A549 (cell line): ENCODE measurements around the gene FAM83G. TPM values are rescaled to one million over a fixed set of nuclear protein-coding genes. Genes with fewer than 3 reads are reported as not detected.
A peak's percentile ranks its signal among the peaks of the same experiment; 100 is the strongest.

ENCODE experiments used
- ATAC-seq, 2 experiments: fragments of 200-7000 bp in 1 of 2; fragments of >200 bp in 1 of 2; cut with Nextera tagmentation in 1 of 2; cut with Tn5 transposase in 1 of 2; 3 replicates each; pipeline versions ENCODE4 v1.8.0 to v1.9.1; 2018 to 2020; ENCODE audit warnings: mild to moderate bottlenecking in 1 of 2, moderate library complexity in 1 of 2
- CTCF ChIA-PET: fragments of 300-600 bp; sonication (Branson Sonifier 250); formaldehyde crosslinking; extraction: SDS; loops from one replicate; lab custom pipeline; 2021; ENCODE audit warnings: antibody characterized with exemption, inconsistent platforms; lab: Yijun Ruan, JAX
- POLR2A ChIA-PET: fragments of 350-600 bp; formaldehyde crosslinking; extraction: SDS; loops from one replicate; lab custom pipeline; 2021; ENCODE audit warnings: antibody characterized with exemption, inconsistent platforms; lab: Yijun Ruan, JAX
- DNase-seq, 2 experiments: peaks; one replicate each; pipeline versions ENCODE4 v3.0.0 to v3.0.0-alpha.2; 2011 to 2016; ENCODE audit warnings: low read depth in 1 of 2, low spot score in 1 of 2
- FAIRE-seq: peaks from 2 replicates; lab custom pipeline; 2011; peaks lifted over from hg19 to GRCh38; lab: Jason Lieb, UNC
- H3K27ac ChIP-seq, 2 experiments: fragments of >200 bp; sonication (Bioruptor Twin); formaldehyde crosslinking; 3 replicates each; pipeline ENCODE4 v1.5.1; 2016 to 2017
- H3K4me1 ChIP-seq: fragments of >200 bp; sonication (Bioruptor Twin); formaldehyde crosslinking; 3 replicates; pipeline ENCODE4 v1.6.1; 2016
- H3K4me2 ChIP-seq: fragments of >200 bp; sonication (Bioruptor Twin); formaldehyde crosslinking; 3 replicates; pipeline ENCODE4 v1.6.1; 2016
- H3K4me3 ChIP-seq: fragments of >200 bp; sonication (Bioruptor Twin); formaldehyde crosslinking; 3 replicates; pipeline ENCODE4 v1.5.1; 2016
- H3K9me3 ChIP-seq: fragments of >200 bp; sonication (Bioruptor Twin); formaldehyde crosslinking; 3 replicates; pipeline ENCODE4 v1.6.1; 2016
- CHD4 ChIP-seq: fragments of 200-600 bp; sonication (generic); IDR thresholded peaks from 2 replicates; pipeline ENCODE4 v1.6.1; 2016; ENCODE audit warnings: antibody characterized with exemption, mild to moderate bottlenecking, borderline replicate concordance
- CTCF ChIP-seq: fragments of >200 bp; sonication (Bioruptor Twin); formaldehyde crosslinking; IDR thresholded peaks from 3 replicates; pipeline ENCODE4 v1.5.1; 2016
- EHMT2 ChIP-seq: fragments of 200-600 bp; sonication (generic); IDR thresholded peaks from 2 replicates; pipeline ENCODE4 v1.6.1; 2016; ENCODE audit warnings: antibody characterized with exemption, low read depth, mild to moderate bottlenecking, moderate library complexity
- ESRRA ChIP-seq: fragments of 150-350 bp; IDR thresholded peaks from 2 replicates; pipeline ENCODE4 v1.6.1; 2014; ENCODE audit warnings: mild to moderate bottlenecking, low read length, borderline replicate concordance
- FOSL2 ChIP-seq, 2 experiments: fragments of 450-650 bp in 1 of 2; fragments of >200 bp in 1 of 2; sonication (Bioruptor Twin) in 1 of 2; formaldehyde crosslinking; IDR thresholded peaks; 2 replicates each; pipeline versions ENCODE4 v1.5.0 to v1.6.1; 2016 to 2020; ENCODE audit warnings: mild to moderate bottlenecking in 1 of 2, moderate library complexity in 1 of 2
- GATA3 ChIP-seq: IDR thresholded peaks from 2 replicates; pipeline ENCODE4 v1.6.1; 2012; ENCODE audit warnings: borderline replicate concordance
- HEYL ChIP-seq: fragments of 250-450 bp; sonication (Bioruptor Pico); IDR thresholded peaks from 2 replicates; pipeline ENCODE4 v1.8.0; 2021; ENCODE audit warnings: mild to moderate bottlenecking, moderate library complexity
- HOXA7 ChIP-seq: fragments of 250-450 bp; sonication (Bioruptor Pico); IDR thresholded peaks from 2 replicates; pipeline ENCODE4 v1.5.0; 2020; ENCODE audit warnings: mild to moderate bottlenecking, moderate library complexity
- HOXB13 ChIP-seq: fragments of 250-450 bp; sonication (Bioruptor Pico); IDR thresholded peaks from 2 replicates; pipeline ENCODE4 v1.5.0; 2020; ENCODE audit warnings: low read depth, mild to moderate bottlenecking, moderate library complexity
- JUNB ChIP-seq: fragments of >200 bp; sonication (Bioruptor Twin); formaldehyde crosslinking; IDR thresholded peaks from 2 replicates; pipeline ENCODE4 v1.6.1; 2016
- KDM1A ChIP-seq: fragments of 200-600 bp; sonication (generic); IDR thresholded peaks from 2 replicates; pipeline ENCODE4 v1.6.1; 2016; ENCODE audit warnings: low read depth, mild to moderate bottlenecking
- KDM5A ChIP-seq: fragments of 200-600 bp; sonication (generic); IDR thresholded peaks from 2 replicates; pipeline ENCODE4 v1.6.1; 2016; ENCODE audit warnings: antibody characterized with exemption, mild to moderate bottlenecking
- MAFK ChIP-seq: fragments of 450-650 bp; IDR thresholded peaks from 2 replicates; pipeline ENCODE4 v1.6.1; 2014; ENCODE audit not compliant: partially characterized antibody
- MAZ ChIP-seq: fragments of 150-350 bp; IDR thresholded peaks from 2 replicates; pipeline ENCODE4 v1.6.1; 2014; ENCODE audit warnings: antibody characterized with exemption, low read depth, low read length, borderline replicate concordance
- MYC ChIP-seq: IDR thresholded peaks from 2 replicates; pipeline ENCODE4 v1.6.1; 2012; ENCODE audit warnings: mild to moderate bottlenecking, inconsistent platforms, low read length, improper control_type of control experiment, borderline replicate concordance
- NPAS2 ChIP-seq: fragments of 250-450 bp; sonication (Bioruptor Pico); IDR thresholded peaks from 2 replicates; pipeline ENCODE4 v1.8.0; 2022; ENCODE audit warnings: mild to moderate bottlenecking, moderate library complexity, borderline replicate concordance
- POLR2A ChIP-seq: IDR thresholded peaks from 2 replicates; pipeline ENCODE4 v1.6.1; 2012; ENCODE audit warnings: mild to moderate bottlenecking, low read length
- RCOR1 ChIP-seq: fragments of 150-350 bp; IDR thresholded peaks from 2 replicates; pipeline ENCODE4 v1.6.1; 2014; ENCODE audit warnings: antibody characterized with exemption, low read length, low read depth
- RFX5 ChIP-seq: fragments of 450-650 bp; IDR thresholded peaks from 2 replicates; pipeline ENCODE4 v1.7.1; 2014; ENCODE audit warnings: antibody characterized with exemption, mild to moderate bottlenecking, moderate library complexity
- SREBF2 ChIP-seq: fragments of 450-650 bp; IDR thresholded peaks from 2 replicates; pipeline ENCODE4 v1.6.1; 2014; ENCODE audit warnings: mild to moderate bottlenecking, moderate library complexity
- TP53 ChIP-seq: fragments of 250-450 bp; sonication (Bioruptor Pico); IDR thresholded peaks from 2 replicates; pipeline ENCODE4 v1.5.0; 2021; ENCODE audit warnings: mild to moderate bottlenecking, moderate library complexity
- ZNF302 ChIP-seq: fragments of 250-450 bp; sonication (Bioruptor Pico); IDR thresholded peaks from 2 replicates; pipeline ENCODE4 v1.9.0; 2021; ENCODE audit warnings: inconsistent platforms, mild to moderate bottlenecking, moderate library complexity
- ZSCAN20 ChIP-seq: fragments of 250-450 bp; sonication (Bioruptor Pico); IDR thresholded peaks from 2 replicates; pipeline ENCODE4 v1.8.0; 2022; ENCODE audit warnings: mild to moderate bottlenecking, moderate library complexity
- WGBS: methylation state at CpG from one replicate; pipeline ENCODE4 v1.1.6; 2017; ENCODE audit errors: missing lambda C conversion rate; 5-methylcytosine and 5-hydroxymethylcytosine counted together
- polyA plus RNA-seq, 4 experiments: library from polyadenylated mRNA; depleted of rRNA in 3 of 4; stranded (reverse); fragments of >200 nt; fragmentation: RNase III in 1 of 4; extraction: RNeasy Plus Mini Kit Qiagen cat#74134 plus additional on column Dnase treatment in 1 of 4; gene quantifications; 2 replicates in 3 of 4; 3 replicates in 1 of 4; pipeline ENCODE4 v1.2.3, GENCODE V29; 2011 to 2017
- TF ChIP-seq, protein P1 (sequence below): IDR thresholded peaks from 2 replicates; pipeline ENCODE4 v1.6.1; 2012
- TF ChIP-seq, protein P2 (sequence below): fragments of >200 bp; sonication (Bioruptor Twin); formaldehyde crosslinking; IDR thresholded peaks from 3 replicates; pipeline ENCODE4 v1.6.1; 2016
- TF ChIP-seq, protein P3 (sequence below): fragments of 250-450 bp; sonication (Bioruptor Pico); IDR thresholded peaks from 2 replicates; pipeline ENCODE4 v1.5.0; 2020; ENCODE audit warnings: low read depth, mild to moderate bottlenecking, moderate library complexity
- TF ChIP-seq, protein P4 (sequence below): fragments of 200-600 bp; sonication (generic); IDR thresholded peaks from 2 replicates; pipeline ENCODE4 v1.6.1; 2016; ENCODE audit warnings: antibody characterized with exemption, mild to moderate bottlenecking, moderate library complexity
- TF ChIP-seq, protein P5 (sequence below): IDR thresholded peaks from 2 replicates; pipeline ENCODE4 v1.6.1; 2012; ENCODE audit warnings: low read depth, borderline replicate concordance

FAM83G gene
- polyA plus RNA-seq, 2 of the 4 experiments (the other 2 are of a cell fraction) = 11.0 to 22.0 TPM

- TF ChIP-seq, protein P1, sequence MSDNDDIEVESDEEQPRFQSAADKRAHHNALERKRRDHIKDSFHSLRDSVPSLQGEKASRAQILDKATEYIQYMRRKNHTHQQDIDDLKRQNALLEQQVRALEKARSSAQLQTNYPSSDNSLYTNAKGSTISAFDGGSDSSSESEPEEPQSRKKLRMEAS = no peak
- TF ChIP-seq CTCF = no peak; the same call in 2 of the 3 replicates
- TF ChIP-seq RFX5 = no peak
- TF ChIP-seq KDM5A = no peak
- no peak for TF ChIP-seq ESRRA
- no peak for TF ChIP-seq ZSCAN20
- no peak for TF ChIP-seq ZNF302
- TF ChIP-seq MAFK = no peak
- TF ChIP-seq GATA3 = no peak
Observed at GRCh38 chr17:18921485-18921884, 83.1 kb downstream of the FAM83G start (continued).

DNA sequence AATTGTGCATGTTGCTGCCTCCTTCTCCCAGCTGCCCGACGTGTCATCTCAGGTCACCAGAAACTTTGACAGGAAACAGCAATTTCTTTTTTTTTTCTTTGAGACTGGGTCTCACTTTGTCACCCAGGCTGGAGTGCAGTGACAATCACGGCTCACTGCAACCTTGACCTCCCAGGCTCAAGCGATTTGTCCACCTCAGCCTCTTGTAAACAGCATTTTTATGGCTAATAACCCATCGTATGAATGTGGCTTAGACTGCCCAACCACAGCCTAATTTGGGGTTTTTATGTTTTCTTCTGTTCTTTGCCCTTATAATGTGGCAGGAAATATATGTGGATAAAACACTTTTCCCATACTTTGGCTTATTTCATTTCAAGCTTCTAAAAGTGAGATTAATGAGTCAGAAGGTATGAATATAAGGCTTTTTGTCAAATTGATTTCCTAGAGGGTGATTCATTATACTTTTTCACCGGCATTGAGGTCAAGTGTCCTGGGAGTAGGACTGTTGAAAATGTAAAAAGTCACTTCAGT, 83.6 kb downstream of the FAM83G start:
- H3K4me2 ChIP-seq = peak overlapping the region; percentile 87
- DNase-seq (no peak), FAIRE-seq (peak; percentile 90), ATAC-seq (peak in 1 of 2 experiments; percentile 6; a peak in 2 of 6 replicates)
- TF ChIP-seq, protein P2, sequence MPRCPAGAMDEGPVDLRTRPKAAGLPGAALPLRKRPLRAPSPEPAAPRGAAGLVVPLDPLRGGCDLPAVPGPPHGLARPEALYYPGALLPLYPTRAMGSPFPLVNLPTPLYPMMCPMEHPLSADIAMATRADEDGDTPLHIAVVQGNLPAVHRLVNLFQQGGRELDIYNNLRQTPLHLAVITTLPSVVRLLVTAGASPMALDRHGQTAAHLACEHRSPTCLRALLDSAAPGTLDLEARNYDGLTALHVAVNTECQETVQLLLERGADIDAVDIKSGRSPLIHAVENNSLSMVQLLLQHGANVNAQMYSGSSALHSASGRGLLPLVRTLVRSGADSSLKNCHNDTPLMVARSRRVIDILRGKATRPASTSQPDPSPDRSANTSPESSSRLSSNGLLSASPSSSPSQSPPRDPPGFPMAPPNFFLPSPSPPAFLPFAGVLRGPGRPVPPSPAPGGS = no peak
- TF ChIP-seq FOSL2 (IDR thresholded peaks at IDR 0.05) = no peak
- peak; percentile 70 for TF ChIP-seq FOSL2 (CRISPR knock-in tag; IDR thresholded peaks at IDR 0.05)
- H3K27ac ChIP-seq = peak overlapping the region; percentile 89 to 92
- ChIA-PET POLR2A (no interaction called here), CTCF (no interaction called here)
- no peaks in the 10 kb centered on the region for H3K9me3 ChIP-seq
- H3K4me1 ChIP-seq = peaks cover 43% of the 10 kb centered on the region
- H3K4me3 ChIP-seq = peak overlapping the region; percentile 25; the same call in 2 of the 3 replicates
- WGBS = 4% methylated on average over 6 of the region's 6 CpGs

DNA sequence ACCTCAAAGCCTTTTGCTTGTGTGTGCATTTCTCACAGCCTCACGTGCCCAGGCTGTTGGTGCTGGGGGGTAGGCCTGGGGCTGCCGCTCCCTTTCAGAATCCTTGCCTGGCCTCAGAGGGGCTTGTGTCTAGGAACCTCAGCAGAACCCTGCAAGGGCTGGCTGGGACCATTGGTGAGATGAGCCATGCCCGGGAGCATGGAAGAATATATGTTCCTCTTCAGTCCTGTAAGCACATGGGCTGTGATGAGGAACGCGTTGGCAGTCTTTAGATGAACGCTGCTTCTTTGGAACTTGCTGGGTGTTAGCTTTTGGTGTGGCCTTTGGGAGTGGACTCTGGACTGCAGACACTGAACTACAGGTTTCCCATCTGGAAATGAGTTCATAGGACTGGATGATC, 84.6 kb downstream of the FAM83G start:
- CTCF ChIA-PET = no interaction called here
- Histone ChIP-seq H3K4me1 (peaks cover 43% of the 10 kb centered on the region), H3K27ac (peak overlapping the region; percentile 83 to 92)
- TF ChIP-seq SREBF2 (no peak), HOXA7 (CRISPR knock-in tag) (no peak), POLR2A (no peak), FOSL2 (IDR thresholded peaks at IDR 0.05) (no peak), FOSL2 (CRISPR knock-in tag; IDR thresholded peaks at IDR 0.05) (no peak), MAZ (no peak), MYC (peak; percentile 56; the same call in 1 of the 2 replicates), HOXB13 (peak; percentile 55; the same call in 1 of the 2 replicates), JUNB (no peak), RCOR1 (no peak), KDM1A (no peak), KDM5A (no peak), NPAS2 (CRISPR knock-in tag) (no peak), RFX5 (no peak), HEYL (CRISPR knock-in tag) (no peak), CHD4 (no peak), EHMT2 (no peak), TP53 (no peak)
- TF ChIP-seq, protein P3, sequence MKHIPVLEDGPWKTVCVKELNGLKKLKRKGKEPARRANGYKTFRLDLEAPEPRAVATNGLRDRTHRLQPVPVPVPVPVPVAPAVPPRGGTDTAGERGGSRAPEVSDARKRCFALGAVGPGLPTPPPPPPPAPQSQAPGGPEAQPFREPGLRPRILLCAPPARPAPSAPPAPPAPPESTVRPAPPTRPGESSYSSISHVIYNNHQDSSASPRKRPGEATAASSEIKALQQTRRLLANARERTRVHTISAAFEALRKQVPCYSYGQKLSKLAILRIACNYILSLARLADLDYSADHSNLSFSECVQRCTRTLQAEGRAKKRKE (CRISPR knock-in tag) = 0 out of 2 replicates have a peak, but pooled peaks have one; percentile 51
- TF ChIP-seq, protein P4, sequence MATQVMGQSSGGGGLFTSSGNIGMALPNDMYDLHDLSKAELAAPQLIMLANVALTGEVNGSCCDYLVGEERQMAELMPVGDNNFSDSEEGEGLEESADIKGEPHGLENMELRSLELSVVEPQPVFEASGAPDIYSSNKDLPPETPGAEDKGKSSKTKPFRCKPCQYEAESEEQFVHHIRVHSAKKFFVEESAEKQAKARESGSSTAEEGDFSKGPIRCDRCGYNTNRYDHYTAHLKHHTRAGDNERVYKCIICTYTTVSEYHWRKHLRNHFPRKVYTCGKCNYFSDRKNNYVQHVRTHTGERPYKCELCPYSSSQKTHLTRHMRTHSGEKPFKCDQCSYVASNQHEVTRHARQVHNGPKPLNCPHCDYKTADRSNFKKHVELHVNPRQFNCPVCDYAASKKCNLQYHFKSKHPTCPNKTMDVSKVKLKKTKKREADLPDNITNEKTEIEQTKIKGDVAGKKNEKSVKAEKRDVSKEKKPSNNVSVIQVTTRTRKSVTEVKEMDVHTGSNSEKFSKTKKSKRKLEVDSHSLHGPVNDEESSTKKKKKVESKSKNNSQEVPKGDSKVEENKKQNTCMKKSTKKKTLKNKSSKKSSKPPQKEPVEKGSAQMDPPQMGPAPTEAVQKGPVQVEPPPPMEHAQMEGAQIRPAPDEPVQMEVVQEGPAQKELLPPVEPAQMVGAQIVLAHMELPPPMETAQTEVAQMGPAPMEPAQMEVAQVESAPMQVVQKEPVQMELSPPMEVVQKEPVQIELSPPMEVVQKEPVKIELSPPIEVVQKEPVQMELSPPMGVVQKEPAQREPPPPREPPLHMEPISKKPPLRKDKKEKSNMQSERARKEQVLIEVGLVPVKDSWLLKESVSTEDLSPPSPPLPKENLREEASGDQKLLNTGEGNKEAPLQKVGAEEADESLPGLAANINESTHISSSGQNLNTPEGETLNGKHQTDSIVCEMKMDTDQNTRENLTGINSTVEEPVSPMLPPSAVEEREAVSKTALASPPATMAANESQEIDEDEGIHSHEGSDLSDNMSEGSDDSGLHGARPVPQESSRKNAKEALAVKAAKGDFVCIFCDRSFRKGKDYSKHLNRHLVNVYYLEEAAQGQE = no peak
- TF ChIP-seq, protein P5, sequence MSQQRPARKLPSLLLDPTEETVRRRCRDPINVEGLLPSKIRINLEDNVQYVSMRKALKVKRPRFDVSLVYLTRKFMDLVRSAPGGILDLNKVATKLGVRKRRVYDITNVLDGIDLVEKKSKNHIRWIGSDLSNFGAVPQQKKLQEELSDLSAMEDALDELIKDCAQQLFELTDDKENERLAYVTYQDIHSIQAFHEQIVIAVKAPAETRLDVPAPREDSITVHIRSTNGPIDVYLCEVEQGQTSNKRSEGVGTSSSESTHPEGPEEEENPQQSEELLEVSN = 0 out of 2 replicates have a peak, but pooled peaks have one; percentile 21

More for the DNA sequence above, 84.6 kb downstream of the FAM83G start:
- no peak overlapping the region for H3K4me3 ChIP-seq
- no peaks in the 10 kb centered on the region for H3K9me3 ChIP-seq
- POLR2A ChIA-PET = no interaction called here
- 33% methylated on average over 6 of the region's 6 CpGs for WGBS
- FAIRE-seq (no peak), ATAC-seq (peak; percentile 17 to 59; a peak in 5 of 6 replicates), DNase-seq (peak in 1 of 2 experiments; percentile 62)
- peak overlapping the region; percentile 87 for H3K4me2 ChIP-seq
